K562 (cell line): ENCODE results near the gene NPM3. TPM values are rescaled to one million over a fixed set of nuclear protein-coding genes. Genes with fewer than 3 reads are reported as not detected.

ENCODE experiments used
- BCLAF1 ChIP-seq, 2 experiments: fragments of 450-650 bp in 1 of 2; IDR thresholded peaks; 2 replicates each; pipeline ENCODE4 v1.6.1; 2011 to 2017; ENCODE audit warnings: low read depth in 2 of 2, antibody characterized with exemption in 1 of 2, borderline replicate concordance in 1 of 2, low read length in 1 of 2, mild to moderate bottlenecking in 1 of 2, mixed read lengths in 1 of 2; ENCODE audit not compliant: control insufficient read depth in 1 of 2
- E2F4 ChIP-seq: sonication (generic); formaldehyde crosslinking; IDR thresholded peaks from 2 replicates; pipeline ENCODE4 v1.8.0; 2022; ENCODE audit warnings: mild to moderate bottlenecking, low read depth, missing genetic modification reagents
- HDAC1 ChIP-seq, 2 experiments: fragments of 450-650 bp; IDR thresholded peaks; 2 replicates each; pipeline ENCODE4 v1.6.1; 2016 to 2017; ENCODE audit warnings: inconsistent platforms in 1 of 2, mild to moderate bottlenecking in 1 of 2, moderate library complexity in 1 of 2
- L3MBTL2 ChIP-seq: fragments of 450-650 bp; IDR thresholded peaks from 2 replicates; pipeline ENCODE4 v1.6.1; 2016; ENCODE audit warnings: mild to moderate bottlenecking, moderate library complexity
- NFYB ChIP-seq: IDR thresholded peaks from 2 replicates; pipeline ENCODE4 v1.6.1; 2011; ENCODE audit warnings: mild to moderate bottlenecking, moderate library complexity; ENCODE audit not compliant: insufficient read length; ENCODE audit errors: extremely low read depth
- NRF1 ChIP-seq, 2 experiments: fragments of 450-650 bp; IDR thresholded peaks in 1 of 2; conservative IDR thresholded peaks in 1 of 2; 2 replicates each; pipeline ENCODE4 v1.6.1; 2014; ENCODE audit warnings: mild to moderate bottlenecking in 2 of 2
- PRPF4 ChIP-seq: fragments of 200-400 bp; formaldehyde crosslinking; IDR thresholded peaks from one replicate; pipeline ENCODE4 v1.6.1; 2017; ENCODE audit warnings: low read length, low read depth, mild to moderate bottlenecking; ENCODE audit not compliant: insufficient read depth, poor library complexity, severe bottlenecking
- RBM14 ChIP-seq: fragments of 200-400 bp; formaldehyde crosslinking; IDR thresholded peaks from 2 replicates; pipeline ENCODE4 v1.6.1; 2018; ENCODE audit warnings: low read depth, mild to moderate bottlenecking, low read length, moderate library complexity, borderline replicate concordance; ENCODE audit not compliant: insufficient read depth
- RFX1 ChIP-seq: fragments of 450-650 bp; IDR thresholded peaks from 2 replicates; pipeline ENCODE4 v1.6.1; 2016; ENCODE audit warnings: mild to moderate bottlenecking, moderate library complexity
- SLC30A9 ChIP-seq: fragments of 250-450 bp; sonication (Bioruptor Pico); IDR thresholded peaks from 2 replicates; pipeline ENCODE4 v1.8.0; 2022; ENCODE audit warnings: mild to moderate bottlenecking, moderate library complexity
- ZNF143 ChIP-seq: sonication (generic); formaldehyde crosslinking; IDR thresholded peaks from 2 replicates; pipeline ENCODE4 v1.9.0; 2022; ENCODE audit warnings: mild to moderate bottlenecking, missing genetic modification reagents
- polyA plus RNA-seq, 8 experiments: library from polyadenylated mRNA; depleted of rRNA in 4 of 8; stranded (reverse) in 5 of 8; unstranded in 3 of 8; fragments of >200 nt; fragmentation: Nextera tagmentation in 2 of 8; fragmentation: Illumina TruSeq in 1 of 8; extraction: Ambion mirVana in 2 of 8; extraction: Trizol in 1 of 8; gene quantifications; 2 replicates each; pipeline versions ENCODE4 v1.2.1 to v1.2.3, GENCODE V29; 2011 to 2014; ENCODE audit warnings: inconsistent platforms in 1 of 8, missing spikeins in 1 of 8
- total RNA-seq, 7 experiments: library from RNA; depleted of rRNA in 6 of 7; stranded (reverse); fragments of >200 nt in 6 of 7; fragmentation: Illumina TruSeq in 2 of 7; extraction: Trizol in 2 of 7; gene quantifications; 2 replicates each; pipeline versions ENCODE4 v1.2.1 to v1.2.3, GENCODE V29; 2011 to 2021; ENCODE audit warnings: low replicate concordance in 1 of 7
- TF ChIP-seq, protein P1 (sequence below): IDR thresholded peaks from 3 replicates; pipeline ENCODE4 v1.6.1; 2011; ENCODE audit warnings: borderline replicate concordance, mild to moderate bottlenecking; ENCODE audit not compliant: insufficient read length, insufficient read depth
- TF ChIP-seq, protein P2 (sequence below): fragments of 250-450 bp; sonication (Bioruptor Pico); IDR thresholded peaks from 2 replicates; pipeline ENCODE4 v1.8.0; 2021; ENCODE audit warnings: mild to moderate bottlenecking, moderate library complexity
- TF ChIP-seq, protein P3 (sequence below), 3 experiments: fragments of 200-800 bp in 1 of 3; fragments of 250-450 bp in 1 of 3; fragments of 450-650 bp in 1 of 3; sonication (Bioruptor Pico) in 1 of 3; sonication (Bioruptor generic) in 1 of 3; formaldehyde crosslinking in 1 of 3; IDR thresholded peaks; 2 replicates each; pipeline versions ENCODE4 v1.6.1 to v1.8.0; 2016 to 2022; ENCODE audit warnings: mild to moderate bottlenecking in 2 of 3, missing genetic modification characterization in 2 of 3, missing compliant biosample characterization in 1 of 3, moderate library complexity in 1 of 3

Gene NPM3
- total and polyA plus RNA-seq, 9 of the 15 experiments (the other 6 are each of a cell fraction or from before 2014, with no cell fraction given): 15.2 to 239 (median 114) TPM

- TF ChIP-seq, protein P1, sequence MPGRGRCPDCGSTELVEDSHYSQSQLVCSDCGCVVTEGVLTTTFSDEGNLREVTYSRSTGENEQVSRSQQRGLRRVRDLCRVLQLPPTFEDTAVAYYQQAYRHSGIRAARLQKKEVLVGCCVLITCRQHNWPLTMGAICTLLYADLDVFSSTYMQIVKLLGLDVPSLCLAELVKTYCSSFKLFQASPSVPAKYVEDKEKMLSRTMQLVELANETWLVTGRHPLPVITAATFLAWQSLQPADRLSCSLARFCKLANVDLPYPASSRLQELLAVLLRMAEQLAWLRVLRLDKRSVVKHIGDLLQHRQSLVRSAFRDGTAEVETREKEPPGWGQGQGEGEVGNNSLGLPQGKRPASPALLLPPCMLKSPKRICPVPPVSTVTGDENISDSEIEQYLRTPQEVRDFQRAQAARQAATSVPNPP: no peak
- TF ChIP-seq BCLAF1 (IDR thresholded peaks at IDR 0.05; ENCODE audit: borderline replicate concordance in 1 of 2, control insufficient read depth in 1 of 2, low read depth in 2 of 2, low read length in 1 of 2) (no peak), NFYB (no peak), SLC30A9 (CRISPR knock-in tag) (no peak), PRPF4 (no peak), RFX1 (no peak), RBM14 (no peak), E2F4 (CRISPR knock-in tag) (no peak), NRF1 (conservative IDR thresholded peaks at IDR 0.05 in 1 of 2, IDR thresholded peaks at IDR 0.05 in 1 of 2) (0 out of 4 replicates have a peak, but pooled peaks of 1 of the 2 experiments have one; percentile 22), L3MBTL2 (no peak), HDAC1 (IDR thresholded peaks at IDR 0.05) (peak in 1 of 2 experiments; percentile 90; a peak in 2 of 4 replicates), ZNF143 (CRISPR knock-in tag) (no peak)
- TF ChIP-seq, protein P2, sequence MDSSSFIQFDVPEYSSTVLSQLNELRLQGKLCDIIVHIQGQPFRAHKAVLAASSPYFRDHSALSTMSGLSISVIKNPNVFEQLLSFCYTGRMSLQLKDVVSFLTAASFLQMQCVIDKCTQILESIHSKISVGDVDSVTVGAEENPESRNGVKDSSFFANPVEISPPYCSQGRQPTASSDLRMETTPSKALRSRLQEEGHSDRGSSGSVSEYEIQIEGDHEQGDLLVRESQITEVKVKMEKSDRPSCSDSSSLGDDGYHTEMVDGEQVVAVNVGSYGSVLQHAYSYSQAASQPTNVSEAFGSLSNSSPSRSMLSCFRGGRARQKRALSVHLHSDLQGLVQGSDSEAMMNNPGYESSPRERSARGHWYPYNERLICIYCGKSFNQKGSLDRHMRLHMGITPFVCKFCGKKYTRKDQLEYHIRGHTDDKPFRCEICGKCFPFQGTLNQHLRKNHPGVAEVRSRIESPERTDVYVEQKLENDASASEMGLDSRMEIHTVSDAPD (CRISPR knock-in tag): no peak
- TF ChIP-seq, protein P3, sequence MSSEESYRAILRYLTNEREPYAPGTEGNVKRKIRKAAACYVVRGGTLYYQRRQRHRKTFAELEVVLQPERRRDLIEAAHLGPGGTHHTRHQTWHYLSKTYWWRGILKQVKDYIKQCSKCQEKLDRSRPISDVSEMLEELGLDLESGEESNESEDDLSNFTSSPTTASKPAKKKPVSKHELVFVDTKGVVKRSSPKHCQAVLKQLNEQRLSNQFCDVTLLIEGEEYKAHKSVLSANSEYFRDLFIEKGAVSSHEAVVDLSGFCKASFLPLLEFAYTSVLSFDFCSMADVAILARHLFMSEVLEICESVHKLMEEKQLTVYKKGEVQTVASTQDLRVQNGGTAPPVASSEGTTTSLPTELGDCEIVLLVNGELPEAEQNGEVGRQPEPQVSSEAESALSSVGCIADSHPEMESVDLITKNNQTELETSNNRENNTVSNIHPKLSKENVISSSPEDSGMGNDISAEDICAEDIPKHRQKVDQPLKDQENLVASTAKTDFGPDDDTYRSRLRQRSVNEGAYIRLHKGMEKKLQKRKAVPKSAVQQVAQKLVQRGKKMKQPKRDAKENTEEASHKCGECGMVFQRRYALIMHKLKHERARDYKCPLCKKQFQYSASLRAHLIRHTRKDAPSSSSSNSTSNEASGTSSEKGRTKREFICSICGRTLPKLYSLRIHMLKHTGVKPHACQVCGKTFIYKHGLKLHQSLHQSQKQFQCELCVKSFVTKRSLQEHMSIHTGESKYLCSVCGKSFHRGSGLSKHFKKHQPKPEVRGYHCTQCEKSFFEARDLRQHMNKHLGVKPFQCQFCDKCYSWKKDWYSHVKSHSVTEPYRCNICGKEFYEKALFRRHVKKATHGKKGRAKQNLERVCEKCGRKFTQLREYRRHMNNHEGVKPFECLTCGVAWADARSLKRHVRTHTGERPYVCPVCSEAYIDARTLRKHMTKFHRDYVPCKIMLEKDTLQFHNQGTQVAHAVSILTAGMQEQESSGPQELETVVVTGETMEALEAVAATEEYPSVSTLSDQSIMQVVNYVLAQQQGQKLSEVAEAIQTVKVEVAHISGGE (CRISPR knock-in tag; IDR thresholded peaks at IDR 0.05): no peak
Measured at GRCh38 chr10:101782811-101783735, at the start of gene NPM3 (continued).
